Fibroblast of skin of left quadriceps (primary cell): ENCODE measurements around the gene TDRD5.
"Not testable (repeated sequence)": the region's sequence is repeated elsewhere in the genome, so short reads cannot be mapped to it uniquely, and the experiment has no call there.

Experiments
- DNase-seq, 2 experiments: peaks; one replicate each; pipeline ENCODE4 v3.0.0-alpha.2; 2013; ENCODE audit warnings: low read depth in 2 of 2

Gene TDRD5

DNA sequence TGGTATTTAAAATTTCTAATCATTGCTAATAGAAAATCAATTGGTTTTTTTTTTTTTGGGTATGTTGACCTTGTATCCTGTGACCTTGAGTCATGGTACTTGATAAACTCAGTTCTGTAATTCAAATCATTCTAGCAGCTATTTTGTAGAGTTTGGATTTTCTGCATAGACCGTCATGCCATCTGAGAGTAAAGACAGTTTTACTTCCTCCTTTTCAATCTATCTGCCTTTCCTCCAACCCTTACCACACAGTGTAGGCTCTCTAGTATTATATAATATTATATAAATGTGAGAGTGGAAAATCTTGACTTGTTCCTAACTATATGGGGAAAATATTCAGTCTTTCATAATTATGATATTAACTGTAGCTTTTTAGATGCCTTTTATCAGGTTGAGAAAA, 7.0 kb downstream of the TDRD5 start:
- DNase-seq, result no peak

DNA sequence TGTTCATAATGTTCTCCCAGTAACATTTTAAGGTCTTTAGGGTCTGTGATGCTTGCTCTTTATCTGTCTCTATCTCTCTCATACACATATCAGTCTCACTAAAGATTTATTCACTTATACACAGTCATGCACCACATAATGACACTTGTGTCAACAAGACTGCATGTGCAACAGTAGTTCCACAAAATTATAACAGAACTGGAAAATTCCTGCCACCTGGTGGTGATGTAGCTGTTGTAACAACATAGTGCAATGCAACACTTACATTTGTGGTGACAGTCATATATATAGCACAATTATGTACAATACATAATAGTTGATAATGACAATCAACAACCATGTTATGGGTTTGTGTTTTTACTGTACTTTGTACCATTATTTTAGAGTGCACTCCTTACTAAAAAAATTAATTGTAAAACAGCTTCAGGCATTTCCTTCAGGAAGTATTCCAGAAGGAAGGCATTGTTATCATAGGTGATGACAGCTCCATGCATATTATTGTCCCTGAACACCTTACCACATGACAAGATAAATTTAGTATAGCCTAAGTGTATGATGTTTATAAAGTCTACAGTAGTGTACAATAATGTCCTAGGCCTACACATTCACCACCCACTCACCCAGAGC, 8.1 kb downstream of the TDRD5 start:
- no peak for DNase-seq

DNA sequence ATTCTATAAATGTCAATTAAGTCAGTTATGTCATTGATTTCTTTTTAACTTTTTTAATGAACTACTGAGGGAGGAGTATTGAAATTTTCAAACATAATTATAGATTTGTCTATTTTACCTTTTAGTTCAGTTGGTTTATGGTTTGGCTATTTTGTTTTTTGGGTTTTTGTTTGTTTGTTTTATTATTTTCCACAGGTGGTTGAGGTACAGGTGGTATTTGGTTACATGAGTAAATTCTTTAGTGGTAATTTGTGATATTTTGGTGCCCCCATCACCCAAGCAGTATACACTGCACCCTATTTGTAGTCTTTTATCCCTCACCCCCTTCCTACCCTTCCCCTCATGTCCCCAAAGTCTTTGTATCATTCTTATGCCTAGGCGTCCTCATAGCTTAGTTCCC, 9.5 kb downstream of the TDRD5 start:
- DNase-seq, result no peak

DNA sequence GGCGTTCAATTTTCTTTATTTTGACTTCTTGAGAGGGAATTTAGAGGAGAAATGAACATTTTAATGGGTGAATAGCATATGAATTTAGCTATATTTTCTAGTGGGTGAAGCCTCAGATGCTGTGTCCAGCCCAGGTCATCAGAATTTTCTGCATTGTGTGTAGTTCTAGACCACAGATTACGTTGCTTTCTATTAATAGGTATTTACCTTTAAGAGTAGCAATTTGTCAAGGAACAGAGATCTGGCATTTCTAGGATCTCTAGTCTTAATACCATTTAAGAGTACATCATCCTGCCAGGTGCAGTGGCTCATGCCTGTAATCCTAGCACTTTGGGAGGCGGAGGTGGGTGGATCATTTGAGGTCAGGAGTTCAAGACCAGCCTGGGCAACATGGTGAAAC, 20.7 kb downstream of the TDRD5 start:
- DNase-seq, result no peak

DNA sequence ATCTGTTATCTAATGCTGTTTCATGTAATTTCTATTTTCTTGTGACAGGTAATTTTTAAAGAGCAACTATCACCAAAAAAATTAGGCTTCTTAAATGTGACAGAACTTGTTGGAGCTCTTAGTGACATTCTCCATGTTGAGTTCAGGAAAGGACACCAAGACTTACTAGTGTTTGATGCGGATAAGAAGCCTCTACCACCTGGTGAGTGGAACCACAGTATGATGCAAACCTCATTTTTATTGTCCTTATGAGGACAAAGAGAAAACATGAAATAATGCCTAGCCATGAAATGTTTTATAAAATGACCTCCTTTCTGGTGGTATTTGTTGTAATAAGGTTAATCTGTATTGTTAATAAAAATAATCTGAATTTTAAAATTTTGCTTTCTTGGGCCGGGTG, 39.1 kb downstream of the TDRD5 start:
- no peak for DNase-seq

DNA sequence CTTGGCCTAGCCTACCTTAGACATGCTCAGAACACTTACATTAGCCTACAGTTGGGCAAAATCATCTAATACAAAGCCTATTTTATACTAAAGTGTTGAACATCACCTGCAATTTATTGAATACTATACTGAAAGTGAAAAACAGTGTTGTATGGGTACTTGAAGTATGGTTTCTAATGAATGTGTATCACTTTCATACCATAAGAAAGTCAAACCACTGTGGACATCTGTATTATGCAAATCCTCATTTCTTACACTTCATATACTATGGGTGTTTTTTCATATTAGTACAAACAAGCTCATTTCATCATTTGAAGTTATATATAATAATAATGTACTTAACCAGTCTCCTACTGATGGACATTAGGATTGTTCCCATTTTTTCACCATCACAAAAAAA, 41.2 kb downstream of the TDRD5 start:
- DNase-seq, result no peak

DNA sequence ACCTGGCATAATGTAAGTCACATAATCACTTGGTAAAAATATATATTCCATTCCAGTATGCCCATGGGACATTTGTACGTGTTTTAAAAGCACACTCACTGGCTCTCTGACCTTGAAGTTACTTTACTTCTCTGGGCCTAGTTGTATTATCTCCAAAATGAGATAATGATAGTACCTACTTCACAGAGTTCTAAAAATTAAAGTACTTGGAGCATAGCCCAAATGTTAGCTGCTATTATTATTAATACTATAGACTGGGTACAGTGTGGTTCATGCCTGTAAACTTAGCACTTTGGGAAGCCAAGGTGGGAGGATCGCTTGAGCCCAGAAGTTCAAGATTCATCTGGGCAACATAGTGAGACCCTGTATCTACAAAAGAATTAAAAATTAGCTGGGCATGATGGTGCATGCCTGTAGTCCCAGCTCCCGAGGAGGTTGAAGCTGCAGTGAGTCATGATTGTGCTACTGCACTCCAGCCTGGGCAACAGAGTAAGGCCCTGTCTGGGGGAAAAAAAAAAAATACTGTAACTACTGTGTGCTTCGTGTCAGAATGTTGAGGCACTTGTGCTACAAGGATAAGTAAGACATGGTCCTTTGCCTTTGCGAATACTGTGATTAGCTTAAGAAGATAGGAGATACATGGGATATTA, 45.7 kb downstream of the TDRD5 start:
- no peak for DNase-seq

DNA sequence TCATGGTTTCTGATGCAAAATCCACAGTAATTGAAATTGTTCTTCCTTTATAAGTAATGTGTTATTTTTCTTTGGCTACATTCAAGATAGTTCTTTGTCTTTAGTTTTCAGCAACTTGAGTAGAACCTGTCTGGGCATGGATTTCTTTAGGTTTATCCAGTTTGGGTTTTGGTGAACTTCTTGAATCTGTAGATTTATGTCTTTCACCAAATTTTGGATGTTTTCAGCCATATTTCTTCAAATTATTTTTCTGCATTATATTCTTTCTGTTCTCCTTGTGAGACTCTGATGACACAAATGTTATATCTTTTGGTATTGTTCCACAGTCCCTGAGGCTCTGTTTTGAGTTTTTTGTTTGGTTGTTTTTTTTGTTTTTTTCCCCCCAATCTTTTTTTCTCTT, 69.4 kb downstream of the TDRD5 start:
- no peak for DNase-seq

DNA sequence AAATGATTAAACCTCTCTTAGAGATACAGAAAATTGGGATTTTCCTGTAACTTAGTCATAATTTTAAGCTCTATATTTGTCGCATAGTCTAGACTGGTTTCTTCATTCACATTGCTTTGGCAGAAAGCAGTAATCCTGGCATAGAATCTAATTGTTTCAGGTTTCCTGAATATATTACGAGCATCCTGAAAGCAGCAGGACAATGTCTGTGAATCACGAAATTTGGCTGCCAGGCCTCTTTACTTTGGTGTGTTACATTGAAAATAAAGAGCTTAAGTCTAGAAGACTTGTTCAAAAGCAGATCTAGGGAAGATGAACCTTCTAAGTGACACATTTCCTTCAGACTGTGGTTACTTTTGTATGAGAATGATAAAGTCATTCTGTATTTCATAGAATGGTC, 72.2 kb downstream of the TDRD5 start:
- no peak for DNase-seq

DNA sequence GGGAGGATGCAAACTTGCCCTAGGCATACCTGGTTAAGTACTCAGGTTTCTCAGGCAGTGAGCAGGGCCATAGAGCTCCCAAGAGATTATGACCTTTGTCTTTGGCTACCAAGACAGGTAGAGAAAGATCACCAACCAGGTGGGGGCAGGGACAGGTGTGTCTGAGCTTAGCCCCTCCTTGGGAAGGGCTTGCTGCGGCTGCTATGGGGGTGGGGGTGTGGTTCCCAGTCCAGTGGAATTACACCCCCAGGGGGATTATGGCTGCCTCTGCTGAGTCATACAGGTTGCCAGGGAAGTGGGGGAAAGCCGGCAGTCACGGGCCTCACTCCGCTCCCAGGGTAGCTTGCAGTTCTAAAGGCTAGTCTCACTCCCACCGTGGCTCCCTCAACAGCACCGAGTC, 86.2 kb downstream of the TDRD5 start:
- no peak for DNase-seq

DNA sequence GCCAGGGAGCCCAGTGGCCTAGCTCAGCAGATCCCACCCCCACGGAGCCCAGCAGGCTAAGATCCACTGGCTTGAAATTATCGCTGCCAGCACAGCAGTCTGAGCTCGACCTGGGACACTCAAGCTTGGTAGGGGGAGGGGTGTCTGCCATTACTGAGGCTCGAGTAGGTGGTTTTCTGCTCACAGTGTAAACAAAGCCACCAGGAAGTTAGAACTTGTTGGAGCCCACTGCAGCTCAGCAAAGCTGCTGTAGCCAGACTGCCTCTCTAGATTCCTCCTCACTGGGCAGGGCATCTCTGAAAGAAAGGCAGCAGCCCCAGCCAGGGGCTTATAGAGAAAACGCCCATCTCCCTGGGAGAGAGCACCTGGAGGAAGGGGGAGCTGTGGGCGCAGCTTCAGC, 102.9 kb downstream of the TDRD5 start:
- not testable (repeated sequence) for DNase-seq

DNA sequence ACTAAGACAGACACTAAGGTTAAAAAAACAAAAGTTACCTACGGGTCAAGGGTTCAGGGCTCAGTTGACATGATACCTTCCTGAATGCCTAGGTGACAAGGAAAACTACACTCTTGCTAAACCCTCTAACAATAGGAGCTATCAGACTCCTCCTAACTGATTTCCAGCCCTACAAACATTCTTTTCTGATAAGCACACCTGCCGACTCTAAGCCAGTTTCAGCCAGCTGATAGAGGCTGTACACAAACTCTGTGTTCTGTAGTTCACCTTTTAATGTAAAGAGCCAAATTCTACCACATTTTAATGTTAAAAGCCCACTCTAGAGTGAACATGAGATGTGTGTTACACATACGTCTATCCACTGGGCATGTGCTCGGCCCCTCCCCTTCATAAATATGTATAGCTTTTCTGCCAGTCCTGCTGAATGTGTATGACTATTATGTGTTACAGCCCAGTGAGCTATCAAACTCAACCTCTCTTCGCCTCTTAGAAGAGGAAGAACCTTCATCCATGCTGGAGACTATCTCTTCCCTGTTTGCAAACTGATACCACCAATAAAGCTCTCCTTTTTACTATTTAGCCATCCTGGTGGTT, 111.4 kb downstream of the TDRD5 start:
- no peak for DNase-seq

DNA sequence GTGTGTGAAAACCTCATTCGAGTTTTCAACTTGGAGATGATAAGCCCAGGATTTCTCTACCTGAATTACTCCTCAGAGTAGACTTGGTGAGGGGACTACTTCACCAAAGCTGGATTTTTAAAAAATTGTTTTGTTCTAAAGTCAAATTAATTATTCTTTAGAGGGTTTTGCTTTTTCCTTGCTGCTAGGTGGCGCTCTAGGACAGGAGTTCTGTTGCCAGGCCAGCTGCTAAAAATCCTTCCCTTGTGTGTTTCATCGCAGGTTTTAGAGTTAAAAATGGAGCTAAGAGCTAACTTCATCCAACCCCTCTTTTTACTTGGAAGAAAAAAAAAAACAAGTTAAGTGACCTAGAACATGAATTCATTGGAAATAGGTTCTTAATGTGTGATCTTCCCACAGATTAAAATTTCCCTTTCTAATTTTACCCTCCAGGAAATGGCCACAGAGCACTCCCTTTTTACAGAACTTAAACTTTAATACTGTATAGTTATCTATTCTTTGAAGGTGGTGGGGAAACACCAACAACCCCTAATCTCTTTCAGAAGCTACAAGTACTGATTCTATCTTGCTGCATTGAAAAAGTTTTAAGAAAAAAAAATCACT, 114.8 kb downstream of the TDRD5 start:
- peak; percentile 30 to 38 for DNase-seq

DNA sequence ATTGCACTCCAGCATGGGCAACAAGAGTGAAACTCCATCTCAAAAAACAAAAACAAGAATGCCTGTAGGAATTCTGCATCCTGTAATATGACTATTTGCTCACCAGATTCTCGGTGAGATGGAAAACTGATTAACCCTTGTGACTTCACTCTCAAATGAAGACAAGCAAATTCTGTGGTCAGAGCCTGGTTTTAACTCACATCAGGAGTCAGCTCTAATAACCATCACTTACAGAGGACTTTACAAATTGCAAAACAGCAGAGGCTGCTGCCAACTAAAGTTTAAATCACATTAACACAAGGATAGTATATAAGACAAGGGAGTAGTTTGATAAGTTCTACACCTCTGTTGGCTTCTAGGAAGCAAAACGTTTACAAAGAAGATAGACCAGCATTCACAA, 115.8 kb downstream of the TDRD5 start:
- DNase-seq, result no peak

DNA sequence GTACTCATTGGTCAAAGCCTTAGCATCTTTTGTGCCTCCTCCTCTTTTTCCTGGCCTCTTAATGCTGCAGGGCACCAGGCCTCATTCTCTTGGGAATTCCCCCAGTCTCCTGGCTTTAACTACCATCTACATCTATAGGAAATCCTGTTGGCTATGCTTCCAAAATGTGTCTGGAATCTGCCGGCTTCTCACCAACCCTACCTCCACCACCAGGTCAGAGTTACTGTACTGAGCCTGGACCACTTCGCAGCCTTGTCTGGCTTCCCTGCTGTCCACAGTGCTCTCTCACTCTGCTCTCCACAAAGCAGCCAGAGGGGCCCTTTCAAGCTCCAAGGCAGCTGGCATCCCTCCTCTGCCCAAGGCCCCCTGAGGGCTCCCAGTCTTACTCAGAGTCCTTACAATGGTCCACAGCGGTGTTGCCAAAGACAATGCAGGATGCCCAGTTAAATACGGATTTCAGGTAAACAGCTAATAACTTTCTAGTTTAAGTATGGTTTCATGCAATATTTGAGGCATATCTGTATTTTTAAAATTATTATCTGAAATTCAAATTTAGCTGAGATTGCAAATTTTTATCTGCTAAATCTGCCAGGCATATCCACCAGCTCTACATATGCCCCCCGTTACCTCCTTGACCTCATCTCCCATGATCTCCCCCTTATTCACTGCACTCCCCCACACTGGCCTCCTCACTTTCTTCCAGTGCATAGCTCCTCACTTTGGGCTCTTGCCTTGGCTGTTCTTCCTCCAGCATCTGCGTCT, 117.0 kb downstream of the TDRD5 start:
- no peak for DNase-seq

DNA sequence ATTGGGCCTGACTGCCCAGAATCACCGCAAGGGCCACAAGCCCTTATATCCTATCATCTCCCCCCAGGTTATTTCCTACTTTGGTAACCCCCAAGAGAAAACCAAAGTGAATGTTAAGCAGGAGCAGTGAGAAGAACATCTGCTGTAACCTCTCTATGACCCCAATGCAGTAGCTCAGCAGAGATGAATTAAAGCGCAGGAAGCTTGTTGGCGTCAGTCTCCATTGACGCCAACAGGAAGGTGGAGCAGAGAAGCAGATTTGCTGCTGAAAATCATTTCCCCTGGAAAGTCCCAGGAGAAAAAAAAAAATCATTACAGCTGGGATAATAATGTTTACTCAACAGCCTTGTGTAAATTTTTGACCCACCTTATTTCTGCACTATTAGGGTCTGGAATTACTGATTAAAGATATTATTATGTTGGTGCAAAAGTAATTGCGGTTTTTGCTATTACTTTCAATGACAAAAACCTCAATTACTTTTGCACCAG, 118.3 kb downstream of the TDRD5 start:
- peak; percentile 16 to 17 for DNase-seq

DNA sequence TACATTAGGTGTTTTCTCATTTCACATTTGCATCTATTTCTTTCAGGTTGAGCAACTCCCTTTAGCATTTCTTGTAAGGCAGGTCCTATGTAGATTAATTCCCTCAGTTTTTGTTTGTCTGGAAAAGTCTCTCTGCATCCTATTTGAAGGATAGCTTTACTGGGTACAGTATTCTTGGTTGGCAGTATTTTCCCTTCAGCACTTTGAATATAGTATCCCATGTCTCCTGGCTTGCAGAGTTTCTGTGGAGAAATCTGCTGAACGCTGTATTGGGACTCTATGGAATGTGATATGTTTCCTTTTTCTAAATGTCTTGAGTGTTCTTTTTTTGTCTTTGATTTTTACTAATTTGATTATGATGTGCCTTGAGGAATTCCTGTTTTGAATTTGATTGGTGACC, 122.5 kb downstream of the TDRD5 start:
- DNase-seq, result no peak

DNA sequence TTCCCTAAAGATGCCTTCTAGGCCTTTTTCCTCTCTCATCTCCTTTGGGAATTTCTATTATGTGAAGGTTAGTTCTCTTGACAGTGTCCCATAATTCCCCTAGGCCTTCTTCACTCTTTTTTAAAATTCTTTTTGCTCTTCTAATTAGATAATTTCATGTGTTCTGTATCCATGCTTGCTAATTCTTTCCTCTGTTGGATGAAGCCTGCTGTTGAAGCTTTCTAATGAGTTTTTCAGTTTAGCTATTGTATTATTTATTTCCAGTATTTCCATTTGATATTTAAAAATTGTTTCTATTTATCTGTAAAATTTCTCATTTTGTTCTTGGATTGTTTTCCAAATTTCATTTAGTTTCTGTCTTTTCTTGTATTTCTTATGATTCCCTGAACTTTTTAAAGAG, 123.0 kb downstream of the TDRD5 start:
- no peak for DNase-seq

DNA sequence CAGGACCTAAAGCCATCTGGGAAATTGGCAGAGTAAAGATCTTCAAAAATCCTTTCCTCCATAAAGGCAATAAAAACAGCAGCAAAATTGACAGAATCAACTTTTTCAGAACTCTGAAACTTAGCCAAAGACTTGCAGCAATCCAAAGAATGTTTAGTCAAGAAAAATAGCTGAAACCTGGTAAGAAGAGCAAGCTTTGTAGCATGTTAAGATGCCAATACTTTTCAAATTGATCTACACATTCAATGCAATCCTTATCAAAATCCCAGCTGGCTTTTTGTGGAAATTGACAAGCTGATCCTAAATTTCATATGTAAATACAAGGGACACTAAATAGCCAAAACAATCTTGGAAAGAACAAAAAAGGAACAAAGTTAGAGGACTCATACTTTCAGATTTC, 127.6 kb downstream of the TDRD5 start:
- no peak for DNase-seq

DNA sequence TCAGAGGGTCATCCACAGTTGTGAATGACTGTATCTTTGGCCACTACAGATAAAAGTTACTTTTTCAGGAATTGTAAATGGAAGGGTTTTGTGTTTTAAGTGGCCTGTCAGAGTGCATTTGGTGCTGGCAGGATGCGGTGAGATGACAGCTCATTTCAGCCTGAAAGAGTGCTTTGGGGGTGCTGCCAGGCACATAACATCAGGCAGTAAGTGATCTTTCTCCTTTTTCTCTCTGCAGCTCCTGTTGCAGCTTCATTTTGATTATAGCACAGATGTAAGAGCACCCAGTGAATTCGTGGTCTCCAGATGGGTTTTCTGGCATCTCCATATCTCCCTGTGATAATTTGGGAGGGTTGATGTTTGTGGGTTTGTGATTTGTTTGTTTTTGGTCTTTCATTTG, 136.6 kb downstream of the TDRD5 start:
- DNase-seq, result no peak

DNA sequence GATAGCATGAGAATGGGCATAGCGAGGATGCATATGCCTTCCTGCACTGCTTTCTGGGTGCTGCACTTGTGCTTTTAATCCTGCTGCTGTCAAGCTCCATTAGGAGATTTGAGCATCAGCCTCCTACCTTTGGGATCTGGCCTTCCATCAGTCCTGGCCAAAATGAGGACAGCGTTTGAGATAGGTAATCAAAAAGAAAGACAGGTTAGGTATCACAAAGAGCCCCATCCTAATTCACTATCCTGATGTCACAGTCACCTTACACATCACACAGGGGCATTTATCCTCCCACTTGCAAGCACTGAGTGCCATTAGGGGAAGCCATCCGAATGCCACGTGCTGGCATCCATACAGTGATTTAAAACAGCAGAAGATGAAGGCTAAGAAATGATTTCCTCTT, 138.2 kb downstream of the TDRD5 start:
- no peak for DNase-seq

DNA sequence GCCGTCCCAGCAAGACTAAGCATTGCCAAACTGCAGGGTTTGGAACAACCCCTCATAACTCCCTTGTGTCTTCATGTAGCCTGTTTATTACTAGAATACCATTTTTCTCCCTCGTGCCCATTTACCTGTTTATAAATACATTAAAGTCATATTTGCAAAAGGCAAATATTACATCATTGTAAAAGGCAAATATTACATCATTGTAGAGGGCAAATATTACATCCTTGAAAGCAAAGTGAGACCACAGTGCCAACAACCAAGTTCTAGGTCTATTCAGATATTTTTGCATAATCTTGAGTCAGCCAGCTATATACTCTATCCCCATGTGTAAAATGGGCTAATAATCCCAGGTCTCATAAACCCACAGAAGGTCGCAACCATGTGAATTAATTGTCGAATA, 140.0 kb downstream of the TDRD5 start:
- DNase-seq, result no peak
